ENCODE measurements around the gene IGSF3. TPM values are rescaled to one million over a fixed set of nuclear protein-coding genes. Genes with fewer than 3 reads are reported as not detected.

Gene IGSF3
- total RNA-seq, 2 donors from 2014 or later = 14.9 to 17.6 TPM

DNA sequence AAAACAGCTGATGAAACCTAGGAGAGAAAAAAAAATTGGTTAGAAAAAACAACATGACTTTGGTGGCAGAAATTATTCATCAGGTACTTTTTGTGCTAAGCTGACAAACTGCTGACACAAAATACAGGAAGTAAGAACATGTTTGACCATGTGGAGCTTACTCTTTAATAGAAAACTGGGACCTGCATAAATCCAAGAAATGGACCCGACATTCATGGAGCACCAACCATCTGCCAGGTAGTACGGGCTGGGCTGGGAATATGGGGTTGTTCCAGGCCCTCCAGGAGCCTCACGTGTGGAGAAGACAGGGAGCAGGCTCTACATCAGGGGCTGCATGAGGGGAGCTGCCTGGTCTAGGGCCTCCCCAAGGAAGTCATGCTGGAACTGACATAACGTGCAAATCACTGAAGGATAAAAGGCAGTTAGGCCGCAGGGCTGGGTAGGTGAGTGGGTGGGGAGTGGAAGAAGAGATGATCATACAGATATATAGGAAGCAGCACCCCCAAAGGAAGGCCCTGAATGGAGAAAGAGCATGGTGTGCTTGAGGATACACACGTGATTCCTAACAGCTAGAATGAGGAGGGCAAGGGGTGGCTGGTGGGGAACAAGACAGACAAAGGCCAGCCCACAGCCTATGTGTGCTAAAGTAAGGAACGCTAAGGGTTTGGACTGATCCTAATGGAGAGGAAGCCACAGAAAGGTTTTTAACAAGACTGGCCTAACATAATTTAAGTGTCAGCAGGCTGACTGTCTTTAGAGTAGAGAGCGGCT lies 122.8 kb downstream of the IGSF3 start:
- H3K4me1 ChIP-seq = no peaks in the 10 kb centered on the region
- H3K9me3 ChIP-seq = no peaks in the 10 kb centered on the region
- no peak overlapping the region for H3K4me3 ChIP-seq
- peaks cover 23% of the 10 kb centered on the region for H3K36me3 ChIP-seq
- TF ChIP-seq, protein P1, sequence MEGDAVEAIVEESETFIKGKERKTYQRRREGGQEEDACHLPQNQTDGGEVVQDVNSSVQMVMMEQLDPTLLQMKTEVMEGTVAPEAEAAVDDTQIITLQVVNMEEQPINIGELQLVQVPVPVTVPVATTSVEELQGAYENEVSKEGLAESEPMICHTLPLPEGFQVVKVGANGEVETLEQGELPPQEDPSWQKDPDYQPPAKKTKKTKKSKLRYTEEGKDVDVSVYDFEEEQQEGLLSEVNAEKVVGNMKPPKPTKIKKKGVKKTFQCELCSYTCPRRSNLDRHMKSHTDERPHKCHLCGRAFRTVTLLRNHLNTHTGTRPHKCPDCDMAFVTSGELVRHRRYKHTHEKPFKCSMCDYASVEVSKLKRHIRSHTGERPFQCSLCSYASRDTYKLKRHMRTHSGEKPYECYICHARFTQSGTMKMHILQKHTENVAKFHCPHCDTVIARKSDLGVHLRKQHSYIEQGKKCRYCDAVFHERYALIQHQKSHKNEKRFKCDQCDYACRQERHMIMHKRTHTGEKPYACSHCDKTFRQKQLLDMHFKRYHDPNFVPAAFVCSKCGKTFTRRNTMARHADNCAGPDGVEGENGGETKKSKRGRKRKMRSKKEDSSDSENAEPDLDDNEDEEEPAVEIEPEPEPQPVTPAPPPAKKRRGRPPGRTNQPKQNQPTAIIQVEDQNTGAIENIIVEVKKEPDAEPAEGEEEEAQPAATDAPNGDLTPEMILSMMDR (IDR thresholded peaks at IDR 0.05) = no peak
- DNase-seq (ENCODE audit: low spot score) = no peak
- no peak overlapping the region for H3K27ac ChIP-seq
- H3K27me3 ChIP-seq = no peaks in the 10 kb centered on the region

DNA sequence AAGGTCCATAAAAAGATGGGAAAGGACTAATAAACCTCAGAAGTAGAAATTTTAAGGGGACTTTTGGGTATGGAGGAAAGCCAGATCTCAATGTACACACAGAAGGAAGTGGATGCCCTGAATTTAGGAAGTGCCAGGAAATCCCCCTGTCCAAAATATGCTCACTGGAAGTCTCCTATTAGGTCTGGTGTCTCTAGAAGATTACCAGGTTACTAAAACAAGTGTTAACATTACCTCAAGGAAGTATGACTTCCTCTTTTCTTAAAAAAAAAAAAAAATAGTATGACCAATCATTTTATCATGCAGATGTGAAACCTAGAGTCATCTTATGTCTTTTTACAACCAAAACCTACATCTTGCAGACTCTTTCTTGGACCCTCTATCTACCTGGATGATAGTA lies 127.4 kb downstream of the IGSF3 start:
- Histone ChIP-seq H3K9me3 (no peaks in the 10 kb centered on the region), H3K27me3 (no peaks in the 10 kb centered on the region), H3K36me3 (peaks cover 35% of the 10 kb centered on the region), H3K4me3 (no peak overlapping the region), H3K4me1 (peaks cover 0 to 5% of the 10 kb centered on the region in 2 donors), H3K27ac (no peak overlapping the region)
- DNase-seq (ENCODE audit: low spot score) = no peak
- TF ChIP-seq, protein P1 (IDR thresholded peaks at IDR 0.05) = no peak

GRCh38 chr1:116538544-116538943 lies 129.0 kb downstream of the IGSF3 start:
- no peaks in the 10 kb centered on the region for H3K27me3 ChIP-seq
- TF ChIP-seq, protein P1 (IDR thresholded peaks at IDR 0.05) = no peak

GRCh38 chr1:116537898-116538297 lies 129.6 kb downstream of the IGSF3 start:
- H3K4me3 ChIP-seq = no peak overlapping the region
- H3K4me1 ChIP-seq = peaks cover 0 to 5% of the 10 kb centered on the region in 2 donors
- no peaks in the 10 kb centered on the region for H3K27me3 ChIP-seq
- peaks cover 44% of the 10 kb centered on the region for H3K36me3 ChIP-seq
- TF ChIP-seq, protein P1 (IDR thresholded peaks at IDR 0.05) = no peak
- DNase-seq (ENCODE audit: low spot score) = no peak
- no peaks in the 10 kb centered on the region for H3K9me3 ChIP-seq
- no peak overlapping the region for H3K27ac ChIP-seq

More at GRCh38 chr1:116538544-116538943, 129.0 kb downstream of the IGSF3 start:
- no peak for DNase-seq (ENCODE audit: low spot score)
- Histone ChIP-seq H3K4me1 (peaks cover 0 to 5% of the 10 kb centered on the region in 2 donors), H3K9me3 (no peaks in the 10 kb centered on the region), H3K36me3 (peaks cover 44% of the 10 kb centered on the region), H3K27ac (no peak overlapping the region), H3K4me3 (no peak overlapping the region)

DNA sequence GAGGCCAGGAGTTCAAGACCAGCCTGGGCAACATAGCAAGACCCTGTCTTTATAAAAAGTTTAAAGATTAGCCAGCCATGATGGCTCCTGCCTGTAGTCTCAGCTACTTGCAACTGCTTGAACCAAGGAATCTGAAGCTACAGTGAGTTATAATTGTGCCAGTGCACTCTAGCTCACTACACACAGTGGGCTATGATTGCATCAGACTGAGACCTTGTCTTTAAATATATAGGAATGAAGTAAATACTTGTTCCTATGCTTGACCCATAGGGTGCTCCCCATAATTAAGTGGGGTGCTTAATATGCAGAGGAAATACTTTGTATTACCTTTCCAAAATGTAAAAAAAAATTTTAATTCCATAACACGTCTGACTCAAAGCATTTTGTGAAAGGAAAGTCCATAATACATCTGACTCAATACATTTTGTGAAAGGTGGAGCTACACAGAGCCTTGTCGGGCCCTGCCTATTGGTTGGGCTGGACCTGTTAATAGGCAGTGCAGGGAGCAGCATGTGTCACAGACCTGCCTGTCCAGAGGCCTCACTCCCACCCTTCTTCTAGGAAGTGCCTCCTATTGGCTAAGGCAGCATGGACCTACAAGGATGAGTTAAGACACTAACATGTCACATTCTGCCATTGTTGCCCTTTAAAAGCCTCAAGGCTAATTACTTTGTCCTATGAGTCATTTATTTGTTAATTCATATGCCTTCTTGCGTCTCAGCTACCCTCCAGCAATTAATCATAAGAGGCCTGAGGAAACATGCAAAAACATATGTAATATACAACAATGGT lies 130.3 kb downstream of the IGSF3 start:
- Histone ChIP-seq H3K27ac (no peak overlapping the region), H3K36me3 (peaks cover 38% of the 10 kb centered on the region), H3K9me3 (no peaks in the 10 kb centered on the region), H3K27me3 (no peaks in the 10 kb centered on the region), H3K4me1 (peaks cover 0 to 5% of the 10 kb centered on the region in 2 donors), H3K4me3 (no peak overlapping the region)
- DNase-seq (ENCODE audit: low spot score) = no peak
- TF ChIP-seq, protein P1 (IDR thresholded peaks at IDR 0.05) = no peak

Data from right atrium auricular region (tissue), 2 donors.